Ishikawa (cell line): ENCODE measurements around the gene MGAT2.

Source experiments
- CEBPB ChIP-seq: IDR thresholded peaks from 2 replicates; pipeline ENCODE4 v1.6.1; 2012
- CREB1 ChIP-seq: IDR thresholded peaks from 2 replicates; pipeline ENCODE4 v1.6.1; 2012; ENCODE audit warnings: low read depth
- EGR1 ChIP-seq: IDR thresholded peaks from 2 replicates; pipeline ENCODE4 v1.6.1; 2012
- EP300 ChIP-seq: IDR thresholded peaks from 2 replicates; pipeline ENCODE4 v1.6.1; 2012; ENCODE audit warnings: borderline replicate concordance
- FOXM1 ChIP-seq: IDR thresholded peaks from 2 replicates; pipeline ENCODE4 v1.6.1; 2012; ENCODE audit warnings: low read depth, borderline replicate concordance
- NFIC ChIP-seq: IDR thresholded peaks from 2 replicates; pipeline ENCODE4 v1.6.1; 2012
- RAD21 ChIP-seq: IDR thresholded peaks from 2 replicates; pipeline ENCODE4 v1.6.1; 2012; ENCODE audit warnings: low read depth
- TAF1 ChIP-seq: IDR thresholded peaks from 2 replicates; pipeline ENCODE4 v1.6.1; 2012; ENCODE audit warnings: low read depth, mild to moderate bottlenecking
- TCF12 ChIP-seq: IDR thresholded peaks from 2 replicates; pipeline ENCODE4 v1.6.1; 2012; ENCODE audit warnings: low read depth
- TEAD4 ChIP-seq: IDR thresholded peaks from 2 replicates; pipeline ENCODE4 v1.6.1; 2012
- YY1 ChIP-seq: IDR thresholded peaks from 2 replicates; pipeline ENCODE4 v1.6.1; 2012; ENCODE audit warnings: low read depth
- ZBTB7A ChIP-seq: IDR thresholded peaks from 2 replicates; pipeline ENCODE4 v1.6.1; 2012; ENCODE audit warnings: low read depth
- TF ChIP-seq, protein P1 (sequence below): IDR thresholded peaks from 2 replicates; pipeline ENCODE4 v1.6.1; 2012; ENCODE audit warnings: low read depth, mild to moderate bottlenecking
- TF ChIP-seq, protein P2 (sequence below): IDR thresholded peaks from 2 replicates; pipeline ENCODE4 v1.6.1; 2012
- TF ChIP-seq, protein P3 (sequence below): IDR thresholded peaks from 2 replicates; pipeline ENCODE4 v1.6.1; 2012

Gene MGAT2

DNA sequence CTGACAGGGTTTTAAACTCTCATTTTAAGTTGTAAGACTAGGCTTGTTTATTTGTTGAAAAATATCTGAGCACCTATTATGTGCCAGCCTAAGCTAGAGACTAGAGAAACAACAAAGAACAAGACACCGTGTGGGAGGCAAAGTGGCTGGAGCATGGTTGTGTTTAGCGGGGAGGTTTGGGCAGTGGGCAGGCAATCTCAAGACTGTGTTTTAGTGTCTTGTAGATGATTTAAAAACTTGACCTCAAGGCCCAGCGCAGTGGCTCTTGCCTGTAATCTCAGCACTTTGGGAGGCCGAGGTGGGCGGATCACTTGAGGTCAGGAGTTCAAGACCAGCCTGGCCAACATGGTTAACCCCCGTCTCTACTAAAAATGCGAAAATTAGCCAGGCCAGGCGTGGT lies 7.9 kb upstream of the MGAT2 start:
- no peak for TF ChIP-seq CREB1
- no peak for TF ChIP-seq RAD21
- TF ChIP-seq, protein P1, sequence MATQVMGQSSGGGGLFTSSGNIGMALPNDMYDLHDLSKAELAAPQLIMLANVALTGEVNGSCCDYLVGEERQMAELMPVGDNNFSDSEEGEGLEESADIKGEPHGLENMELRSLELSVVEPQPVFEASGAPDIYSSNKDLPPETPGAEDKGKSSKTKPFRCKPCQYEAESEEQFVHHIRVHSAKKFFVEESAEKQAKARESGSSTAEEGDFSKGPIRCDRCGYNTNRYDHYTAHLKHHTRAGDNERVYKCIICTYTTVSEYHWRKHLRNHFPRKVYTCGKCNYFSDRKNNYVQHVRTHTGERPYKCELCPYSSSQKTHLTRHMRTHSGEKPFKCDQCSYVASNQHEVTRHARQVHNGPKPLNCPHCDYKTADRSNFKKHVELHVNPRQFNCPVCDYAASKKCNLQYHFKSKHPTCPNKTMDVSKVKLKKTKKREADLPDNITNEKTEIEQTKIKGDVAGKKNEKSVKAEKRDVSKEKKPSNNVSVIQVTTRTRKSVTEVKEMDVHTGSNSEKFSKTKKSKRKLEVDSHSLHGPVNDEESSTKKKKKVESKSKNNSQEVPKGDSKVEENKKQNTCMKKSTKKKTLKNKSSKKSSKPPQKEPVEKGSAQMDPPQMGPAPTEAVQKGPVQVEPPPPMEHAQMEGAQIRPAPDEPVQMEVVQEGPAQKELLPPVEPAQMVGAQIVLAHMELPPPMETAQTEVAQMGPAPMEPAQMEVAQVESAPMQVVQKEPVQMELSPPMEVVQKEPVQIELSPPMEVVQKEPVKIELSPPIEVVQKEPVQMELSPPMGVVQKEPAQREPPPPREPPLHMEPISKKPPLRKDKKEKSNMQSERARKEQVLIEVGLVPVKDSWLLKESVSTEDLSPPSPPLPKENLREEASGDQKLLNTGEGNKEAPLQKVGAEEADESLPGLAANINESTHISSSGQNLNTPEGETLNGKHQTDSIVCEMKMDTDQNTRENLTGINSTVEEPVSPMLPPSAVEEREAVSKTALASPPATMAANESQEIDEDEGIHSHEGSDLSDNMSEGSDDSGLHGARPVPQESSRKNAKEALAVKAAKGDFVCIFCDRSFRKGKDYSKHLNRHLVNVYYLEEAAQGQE = no peak
- no peak for TF ChIP-seq EGR1
- TF ChIP-seq, protein P2, sequence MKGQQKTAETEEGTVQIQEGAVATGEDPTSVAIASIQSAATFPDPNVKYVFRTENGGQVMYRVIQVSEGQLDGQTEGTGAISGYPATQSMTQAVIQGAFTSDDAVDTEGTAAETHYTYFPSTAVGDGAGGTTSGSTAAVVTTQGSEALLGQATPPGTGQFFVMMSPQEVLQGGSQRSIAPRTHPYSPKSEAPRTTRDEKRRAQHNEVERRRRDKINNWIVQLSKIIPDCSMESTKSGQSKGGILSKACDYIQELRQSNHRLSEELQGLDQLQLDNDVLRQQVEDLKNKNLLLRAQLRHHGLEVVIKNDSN = no peak
- TF ChIP-seq TCF12 = no peak
- no peak for TF ChIP-seq NFIC
- no peak for TF ChIP-seq CEBPB
- TF ChIP-seq TAF1 = no peak
- no peak for TF ChIP-seq YY1
- TF ChIP-seq ZBTB7A = no peak

DNA sequence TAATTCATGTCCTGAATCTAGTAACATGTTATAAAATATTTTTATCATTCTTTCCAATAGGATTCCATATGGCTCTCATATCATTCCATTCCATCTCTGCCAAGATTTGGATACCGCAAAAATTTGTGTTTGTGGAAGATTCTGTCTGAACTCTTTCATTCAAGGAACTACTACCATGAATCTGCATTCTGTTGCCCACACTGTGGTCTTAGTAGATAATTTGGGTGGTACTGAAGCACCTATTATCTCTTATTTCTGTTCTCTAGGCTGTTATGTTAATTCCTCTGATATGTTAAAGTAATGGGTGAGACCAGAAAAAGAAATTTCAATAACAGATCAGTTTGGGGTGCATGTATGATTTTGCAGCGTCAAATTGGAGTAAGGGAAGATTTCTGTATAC lies 6.4 kb upstream of the MGAT2 start:
- TF ChIP-seq TAF1 (no peak), NFIC (no peak), EP300 (no peak), EGR1 (no peak), FOXM1 (no peak), TCF12 (no peak), YY1 (no peak), RAD21 (no peak), CREB1 (no peak), CEBPB (no peak), TEAD4 (no peak), ZBTB7A (no peak)
- TF ChIP-seq, protein P2 = no peak
- TF ChIP-seq, protein P1 = no peak
- TF ChIP-seq, protein P3, sequence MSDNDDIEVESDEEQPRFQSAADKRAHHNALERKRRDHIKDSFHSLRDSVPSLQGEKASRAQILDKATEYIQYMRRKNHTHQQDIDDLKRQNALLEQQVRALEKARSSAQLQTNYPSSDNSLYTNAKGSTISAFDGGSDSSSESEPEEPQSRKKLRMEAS = no peak

DNA sequence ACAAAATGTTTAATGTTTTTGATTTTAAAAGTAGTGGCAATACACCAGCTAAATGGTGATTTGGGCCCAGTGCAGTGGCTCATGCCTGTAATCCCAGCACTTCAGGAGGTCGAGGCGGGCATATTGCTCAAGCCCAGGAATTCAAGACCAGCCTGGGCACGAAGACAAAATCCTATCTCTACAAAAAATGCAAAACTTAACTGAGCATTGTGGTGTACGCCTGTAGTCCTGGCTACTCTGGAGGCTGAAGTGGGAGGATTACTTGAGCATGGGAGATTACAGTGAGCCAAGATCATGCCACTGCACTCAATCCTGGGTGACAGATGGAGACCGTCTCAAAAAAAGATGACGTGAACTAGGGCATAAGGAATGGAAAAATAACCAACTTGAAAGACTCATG lies 4.8 kb upstream of the MGAT2 start:
- TF ChIP-seq CREB1 (no peak), TCF12 (no peak), CEBPB (no peak), ZBTB7A (no peak), TEAD4 (no peak), YY1 (no peak), NFIC (no peak), FOXM1 (no peak), TAF1 (no peak), EGR1 (no peak), EP300 (no peak)
- TF ChIP-seq, protein P2 = no peak
- TF ChIP-seq, protein P1 = no peak
- TF ChIP-seq, protein P3 = no peak

DNA sequence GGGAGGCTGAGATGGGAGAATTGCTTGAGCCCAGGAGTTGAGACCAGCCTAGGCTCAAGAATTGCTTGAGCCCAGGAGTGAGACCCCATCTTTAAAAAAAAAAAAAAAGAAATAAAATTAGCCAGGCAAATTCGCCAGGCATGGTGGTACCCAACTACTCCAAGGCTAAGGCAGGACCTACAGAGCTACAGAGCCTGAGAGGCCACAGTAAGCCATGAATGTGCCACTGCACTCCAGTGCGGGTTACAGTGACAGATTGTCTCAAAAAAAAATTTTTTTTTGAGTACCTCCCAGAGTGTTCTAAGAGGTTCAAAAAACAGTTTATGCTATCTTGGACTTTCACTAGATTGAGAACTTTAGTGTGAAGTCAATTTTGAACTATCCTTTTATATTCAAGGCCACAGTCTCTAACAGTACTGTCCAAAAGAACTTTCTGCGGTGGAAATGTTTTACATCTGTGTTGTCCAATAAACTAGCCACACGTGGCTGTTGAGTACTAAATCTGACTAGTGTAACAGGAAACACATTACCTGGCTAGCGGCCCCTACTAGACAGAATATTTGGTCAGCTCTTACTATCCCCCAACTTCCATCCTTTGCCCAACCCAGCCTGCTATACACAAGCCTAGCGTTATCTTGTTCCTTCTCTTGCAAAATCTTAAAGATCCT lies 2.6 kb upstream of the MGAT2 start:
- no peak for TF ChIP-seq TCF12
